Kidney (tissue), 14 donors: Measurements from ENCODE around the gene TDRD12. TPM values are rescaled to one million over a fixed set of nuclear protein-coding genes. Genes with fewer than 3 reads are reported as not detected.

Experiments
- DNase-seq, 5 donors: peaks; one replicate each; pipeline ENCODE4 v3.0.0-alpha.2; 2013 to 2020
- FAIRE-seq: peaks from 2 replicates; lab custom pipeline; 2012; peaks lifted over from hg19 to GRCh38; lab: Jason Lieb, UNC
- H3K27ac ChIP-seq, 2 donors: one replicate each; pipeline ENCODE4 v1.7.0; 2013; ENCODE audit warnings: low read depth in 2 of 2, low read length in 2 of 2, inconsistent platforms in 1 of 2
- H3K27me3 ChIP-seq: one replicate; pipeline ENCODE4 v1.7.1; 2013; ENCODE audit warnings: low read length, inconsistent platforms; ENCODE audit not compliant: control insufficient read depth, insufficient read depth
- H3K36me3 ChIP-seq, 3 donors: one replicate each; pipeline versions ENCODE4 v1.7.0 to v1.7.1; 2013; ENCODE audit warnings: low read length in 3 of 3, control low read depth in 1 of 3, inconsistent platforms in 1 of 3; ENCODE audit not compliant: insufficient read depth in 3 of 3, control insufficient read depth in 2 of 3
- H3K4me1 ChIP-seq, 3 donors: one replicate each; pipeline versions ENCODE4 v1.7.0 to v1.7.1; 2013; ENCODE audit warnings: low read length in 3 of 3, inconsistent platforms in 1 of 3, low read depth in 1 of 3; ENCODE audit not compliant: control insufficient read depth in 2 of 3, insufficient read depth in 2 of 3
- H3K4me3 ChIP-seq, 3 donors: one replicate each; pipeline versions ENCODE4 v1.7.0 to v1.8.1; 2013; ENCODE audit warnings: low read length in 3 of 3, control low read depth in 1 of 3, inconsistent platforms in 1 of 3
- H3K9ac ChIP-seq, 3 donors: one replicate each; pipeline versions ENCODE4 v1.7.0 to v1.7.1; 2013; ENCODE audit warnings: low read length in 3 of 3, control low read depth in 1 of 3, inconsistent platforms in 1 of 3
- H3K9me3 ChIP-seq, 3 donors: one replicate each; pipeline versions ENCODE4 v1.7.0 to v1.7.1; 2013; ENCODE audit warnings: low read length in 3 of 3, control low read depth in 1 of 3, inconsistent platforms in 1 of 3; ENCODE audit not compliant: control insufficient read depth in 2 of 3, insufficient read depth in 1 of 3
- CTCF ChIP-seq: IDR thresholded peaks from 3 replicates; pipeline ENCODE4 v1.5.1; 2012; ENCODE audit warnings: mild to moderate bottlenecking, moderate library complexity, borderline replicate concordance; ENCODE audit not compliant: insufficient read depth; ENCODE audit errors: extremely low read depth
- intact Hi-C: fragments of 100-400 bp; cut with DNase I; formaldehyde crosslinking; loops from one replicate; pipeline ENCODE4 v1.11.1; 2022
- polyA plus RNA-seq: library from polyadenylated mRNA; stranded (reverse); fragments of 350-450 nt; fragmentation: Illumina TruSeq; extraction: RNeasy Lipid Tissue Mini Kit (QIAGEN cat#74804); gene quantifications from one replicate; pipeline ENCODE4 v1.2.3, GENCODE V29; 2014; ENCODE audit warnings: low read depth, low replicate concordance; ENCODE audit not compliant: insufficient read depth
- total RNA-seq: library from RNA; stranded (reverse); fragmentation: NEBNext Ultra II Directional; extraction: Animal tissue kit (Norgen Biotek cat#: 25700); gene quantifications from one replicate; pipeline ENCODE4 v1.2.1, GENCODE V29; 2021
- donor health status: control.
- donor health status: control.
- donor health status: control.
- donor health status: control.
- donor health status: control.
- donor health status: DM: yes; HTN: yes; CAD: no.
- donor health status: Normal renal cell carcinoma (clear cell type).

TDRD12 gene
- total and polyA plus RNA-seq, 2 donors from 2014 or later = 0.38 TPM; not detected in 1

GRCh38 chr19:32686847-32687475, 32.6 kb upstream of the TDRD12 start:
- H3K36me3 ChIP-seq = no peaks in the 10 kb centered on the region
- H3K9ac ChIP-seq = no peak overlapping the region
- peaks cover 0 to 6% (median 2%) of the 10 kb centered on the region in 3 donors for H3K4me1 ChIP-seq
- intact Hi-C loops = no loop called here
- DNase-seq (no peak), FAIRE-seq (no peak)
- no peak for TF ChIP-seq CTCF
- H3K9me3 ChIP-seq = no peaks in the 10 kb centered on the region
- H3K27ac ChIP-seq = no peak overlapping the region
- no peak overlapping the region for H3K4me3 ChIP-seq
- H3K27me3 ChIP-seq = no peaks in the 10 kb centered on the region

GRCh38 chr19:32687681-32688080, 31.9 kb upstream of the TDRD12 start:
- H3K36me3 ChIP-seq = no peaks in the 10 kb centered on the region
- intact Hi-C loops = no loop called here
- H3K4me3 ChIP-seq = no peak overlapping the region
- H3K27me3 ChIP-seq = no peaks in the 10 kb centered on the region
- H3K9me3 ChIP-seq = no peaks in the 10 kb centered on the region
- H3K9ac ChIP-seq = no peak overlapping the region
- no peak overlapping the region for H3K27ac ChIP-seq
- TF ChIP-seq CTCF = no peak
- H3K4me1 ChIP-seq = peaks cover 0 to 9% (median 2%) of the 10 kb centered on the region in 3 donors
- no peak for FAIRE-seq
- DNase-seq = no peak

GRCh38 chr19:32688311-32688710, 31.3 kb upstream of the TDRD12 start:
- TF ChIP-seq CTCF = no peak
- Histone ChIP-seq H3K27ac (no peak overlapping the region), H3K4me1 (peaks cover 0 to 14% (median 2%) of the 10 kb centered on the region in 3 donors), H3K36me3 (no peaks in the 10 kb centered on the region), H3K4me3 (no peak overlapping the region), H3K27me3 (no peaks in the 10 kb centered on the region), H3K9me3 (no peaks in the 10 kb centered on the region), H3K9ac (no peak overlapping the region)
- intact Hi-C loops = no loop called here
- DNase-seq (no peak), FAIRE-seq (no peak)
